Neural progenitor cell (in vitro differentiated cells): ENCODE results near the gene KIAA0586.

Experiments
- EZH2 ChIP-seq: fragments of 200-600 bp; sonication (generic); IDR thresholded peaks from 2 replicates; pipeline ENCODE4 v1.6.1; 2017; ENCODE audit warnings: antibody characterized with exemption, mild to moderate bottlenecking, moderate library complexity
- TF ChIP-seq, protein P1 (sequence below): fragments of 200-600 bp; sonication (generic); IDR thresholded peaks from 2 replicates; pipeline ENCODE4 v1.5.1; 2017; ENCODE audit warnings: antibody characterized with exemption, mild to moderate bottlenecking

DNA sequence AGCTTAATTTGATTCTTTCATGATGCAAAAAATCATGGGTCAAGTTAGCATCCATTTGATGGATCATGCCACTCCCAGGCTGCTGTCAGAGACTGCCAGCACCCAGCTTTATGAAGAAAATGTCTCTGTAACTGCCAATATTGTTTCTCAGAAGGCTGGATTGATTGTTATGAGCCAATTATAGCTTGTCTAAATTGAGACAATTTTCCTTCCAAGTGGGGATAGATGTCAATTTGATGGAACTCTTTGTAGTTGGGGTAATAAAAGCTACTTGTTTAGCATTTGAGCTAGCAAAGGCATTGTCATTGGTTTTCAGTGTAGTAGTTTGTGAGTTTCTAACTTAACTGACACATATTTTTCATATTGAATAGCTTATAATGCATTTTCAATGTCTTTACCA, 128.1 kb downstream of the KIAA0586 start:
- TF ChIP-seq, protein P1, sequence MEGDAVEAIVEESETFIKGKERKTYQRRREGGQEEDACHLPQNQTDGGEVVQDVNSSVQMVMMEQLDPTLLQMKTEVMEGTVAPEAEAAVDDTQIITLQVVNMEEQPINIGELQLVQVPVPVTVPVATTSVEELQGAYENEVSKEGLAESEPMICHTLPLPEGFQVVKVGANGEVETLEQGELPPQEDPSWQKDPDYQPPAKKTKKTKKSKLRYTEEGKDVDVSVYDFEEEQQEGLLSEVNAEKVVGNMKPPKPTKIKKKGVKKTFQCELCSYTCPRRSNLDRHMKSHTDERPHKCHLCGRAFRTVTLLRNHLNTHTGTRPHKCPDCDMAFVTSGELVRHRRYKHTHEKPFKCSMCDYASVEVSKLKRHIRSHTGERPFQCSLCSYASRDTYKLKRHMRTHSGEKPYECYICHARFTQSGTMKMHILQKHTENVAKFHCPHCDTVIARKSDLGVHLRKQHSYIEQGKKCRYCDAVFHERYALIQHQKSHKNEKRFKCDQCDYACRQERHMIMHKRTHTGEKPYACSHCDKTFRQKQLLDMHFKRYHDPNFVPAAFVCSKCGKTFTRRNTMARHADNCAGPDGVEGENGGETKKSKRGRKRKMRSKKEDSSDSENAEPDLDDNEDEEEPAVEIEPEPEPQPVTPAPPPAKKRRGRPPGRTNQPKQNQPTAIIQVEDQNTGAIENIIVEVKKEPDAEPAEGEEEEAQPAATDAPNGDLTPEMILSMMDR, result no peak
- no peak for TF ChIP-seq EZH2
